GM23338 (cell line): Measurements from ENCODE around the gene ZNF580. TPM values are rescaled to one million over a fixed set of nuclear protein-coding genes. Genes with fewer than 3 reads are reported as not detected.
A peak's percentile ranks its signal among the peaks of the same experiment; 100 is the strongest.

Experiments
- ATAC-seq: fragments of 200-7000 bp; cut with Tn5 transposase; 3 replicates; pipeline ENCODE4 v1.9.1; 2020
- DNase-seq: peaks from one replicate; pipeline ENCODE4 v3.0.0-alpha.2; 2015; ENCODE audit warnings: low spot score
- H2AFZ ChIP-seq: fragments of 200-600 bp; sonication (generic); 2 replicates; pipeline ENCODE4 v1.8.0; 2016; ENCODE audit warnings: antibody characterized with exemption, mild to moderate bottlenecking, moderate library complexity
- H3F3A ChIP-seq: fragments of 200-600 bp; sonication (generic); replicated peaks from 2 replicates; pipeline ENCODE4 v1.8.0; 2017; ENCODE audit warnings: antibody characterized with exemption, mixed run types, low read depth
- H3K27ac ChIP-seq: fragments of 200-600 bp; sonication (generic); 2 replicates; pipeline ENCODE4 v1.6.1; 2016; ENCODE audit warnings: low read depth
- H3K27me3 ChIP-seq: fragments of 200-600 bp; sonication (generic); 2 replicates; pipeline ENCODE4 v1.8.0; 2016; ENCODE audit warnings: mild to moderate bottlenecking, mixed run types, moderate library complexity; ENCODE audit not compliant: insufficient read depth
- H3K36me3 ChIP-seq: fragments of 200-600 bp; sonication (generic); 2 replicates; pipeline ENCODE4 v1.8.0; 2016; ENCODE audit warnings: mild to moderate bottlenecking; ENCODE audit not compliant: insufficient read depth
- H3K4me1 ChIP-seq: fragments of 200-600 bp; sonication (generic); 2 replicates; pipeline ENCODE4 v1.8.0; 2016; ENCODE audit warnings: mild to moderate bottlenecking, moderate library complexity; ENCODE audit not compliant: insufficient read depth
- H3K4me2 ChIP-seq: fragments of 200-600 bp; sonication (generic); 2 replicates; pipeline ENCODE4 v1.7.1; 2017; ENCODE audit warnings: mixed run types
- H3K4me3 ChIP-seq: fragments of 200-600 bp; sonication (generic); 2 replicates; pipeline ENCODE4 v1.6.1; 2016; ENCODE audit warnings: mixed run types
- H3K79me2 ChIP-seq: fragments of 200-600 bp; sonication (generic); replicated peaks from 2 replicates; pipeline ENCODE4 v1.8.0; 2017; ENCODE audit warnings: mild to moderate bottlenecking; ENCODE audit not compliant: insufficient read depth
- H3K9me2 ChIP-seq: fragments of 200-600 bp; sonication (generic); 2 replicates; pipeline ENCODE4 v1.8.0; 2017; ENCODE audit not compliant: insufficient read depth
- H4K20me1 ChIP-seq: fragments of 200-600 bp; sonication (generic); replicated peaks from 2 replicates; pipeline ENCODE4 v1.8.0; 2017; ENCODE audit warnings: mild to moderate bottlenecking; ENCODE audit not compliant: insufficient read depth
- H3K27ac Mint-ChIP-seq: 2 replicates; pipeline ENCODE4 v1.8.0; 2020; ENCODE audit warnings: inconsistent platforms, mild to moderate bottlenecking, moderate library complexity, mixed read lengths
- H3K27me3 Mint-ChIP-seq: 3 replicates; pipeline ENCODE4 v1.8.0; 2022; ENCODE audit warnings: low read depth, mild to moderate bottlenecking, moderate library complexity, mixed read lengths, inconsistent platforms; ENCODE audit not compliant: insufficient read depth, poor library complexity
- H3K36me3 Mint-ChIP-seq: 3 replicates; pipeline ENCODE4 v1.8.0; 2021; ENCODE audit warnings: low read depth, mild to moderate bottlenecking, inconsistent platforms, moderate library complexity, mixed read lengths
- H3K4me1 Mint-ChIP-seq: 3 replicates; pipeline ENCODE4 v1.8.0; 2020; ENCODE audit warnings: mild to moderate bottlenecking, inconsistent platforms, mixed read lengths
- H3K4me3 Mint-ChIP-seq: 3 replicates; pipeline ENCODE4 v1.8.0; 2021; ENCODE audit warnings: moderate library complexity, mild to moderate bottlenecking, inconsistent platforms, mixed read lengths
- H3K9me3 Mint-ChIP-seq: 3 replicates; pipeline ENCODE4 v1.8.0; 2020; ENCODE audit warnings: moderate library complexity, mild to moderate bottlenecking, inconsistent platforms, mixed read lengths
- EZH2 ChIP-seq: fragments of 200-600 bp; sonication (generic); IDR thresholded peaks from one replicate; pipeline ENCODE4 v1.8.0; 2017; ENCODE audit warnings: antibody characterized with exemption, mild to moderate bottlenecking, low read depth; ENCODE audit not compliant: unreplicated experiment
- EZH2phosphoT487 ChIP-seq: fragments of 200-600 bp; sonication (generic); IDR thresholded peaks from one replicate; pipeline ENCODE4 v1.8.1; 2018; ENCODE audit warnings: antibody characterized with exemption; ENCODE audit not compliant: unreplicated experiment
- NANOG ChIP-seq: IDR thresholded peaks from 2 replicates; pipeline ENCODE4 v1.6.1; 2016; ENCODE audit warnings: antibody characterized with exemption, borderline replicate concordance
- STAT1 ChIP-seq: IDR thresholded peaks from one replicate; pipeline ENCODE4 v1.6.1; 2016; ENCODE audit warnings: antibody characterized with exemption; ENCODE audit not compliant: unreplicated experiment
- ZNF331 ChIP-seq: fragments of 250-450 bp; sonication (Bioruptor Pico); IDR thresholded peaks from 2 replicates; pipeline ENCODE4 v1.5.0; 2020; ENCODE audit warnings: low read depth, mild to moderate bottlenecking, moderate library complexity
- polyA plus RNA-seq: library from polyadenylated mRNA; unstranded; fragments of >200 nt; fragmentation: Nextera tagmentation; extraction: Ambion mirVana; gene quantifications from 2 replicates; pipeline ENCODE4 v1.2.1, GENCODE V29; 2016
- total RNA-seq: library from RNA; depleted of rRNA; stranded (reverse); fragments of >200 nt; shearing (Covaris generic); gene quantifications from 2 replicates; pipeline ENCODE4 v1.2.3, GENCODE V29; 2014
- TF ChIP-seq, protein P1 (sequence below), 2 experiments: fragments of 200-600 bp in 1 of 2; sonication (generic) in 1 of 2; conservative IDR thresholded peaks; 2 replicates each; pipeline versions ENCODE4 v1.5.1 to v1.6.1; 2016 to 2017; ENCODE audit warnings: antibody characterized with exemption in 2 of 2, low read depth in 2 of 2, mild to moderate bottlenecking in 2 of 2, moderate library complexity in 1 of 2
- TF ChIP-seq, protein P2 (sequence below): fragments of 250-450 bp; sonication (Bioruptor Pico); IDR thresholded peaks from 2 replicates; pipeline ENCODE4 v1.5.0; 2020; ENCODE audit warnings: mild to moderate bottlenecking, moderate library complexity

Gene ZNF580
- total and polyA plus RNA-seq, 2 experiments from 2014 or later = 18.7 to 23.6 TPM

DNA sequence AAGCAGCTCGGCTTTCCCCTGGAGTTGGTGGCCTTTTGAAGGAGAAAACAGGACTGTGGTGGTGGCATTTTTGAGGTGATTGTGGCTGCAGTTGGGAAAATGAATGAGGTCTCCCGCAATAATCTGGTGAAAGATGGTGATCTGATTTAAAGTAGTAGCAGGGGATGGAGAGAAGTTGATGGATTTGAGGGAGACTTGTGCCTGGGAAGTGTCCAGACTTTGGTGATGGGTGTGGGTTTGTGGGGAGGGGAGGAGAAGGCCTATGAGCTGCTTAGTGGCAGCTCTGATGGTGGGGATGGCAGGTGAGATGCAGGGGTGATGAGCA lies 30.2 kb downstream of the ZNF580 start (continued):
- no peak for TF ChIP-seq EZH2
- TF ChIP-seq EZH2phosphoT487 = no peak
- TF ChIP-seq, protein P1, sequence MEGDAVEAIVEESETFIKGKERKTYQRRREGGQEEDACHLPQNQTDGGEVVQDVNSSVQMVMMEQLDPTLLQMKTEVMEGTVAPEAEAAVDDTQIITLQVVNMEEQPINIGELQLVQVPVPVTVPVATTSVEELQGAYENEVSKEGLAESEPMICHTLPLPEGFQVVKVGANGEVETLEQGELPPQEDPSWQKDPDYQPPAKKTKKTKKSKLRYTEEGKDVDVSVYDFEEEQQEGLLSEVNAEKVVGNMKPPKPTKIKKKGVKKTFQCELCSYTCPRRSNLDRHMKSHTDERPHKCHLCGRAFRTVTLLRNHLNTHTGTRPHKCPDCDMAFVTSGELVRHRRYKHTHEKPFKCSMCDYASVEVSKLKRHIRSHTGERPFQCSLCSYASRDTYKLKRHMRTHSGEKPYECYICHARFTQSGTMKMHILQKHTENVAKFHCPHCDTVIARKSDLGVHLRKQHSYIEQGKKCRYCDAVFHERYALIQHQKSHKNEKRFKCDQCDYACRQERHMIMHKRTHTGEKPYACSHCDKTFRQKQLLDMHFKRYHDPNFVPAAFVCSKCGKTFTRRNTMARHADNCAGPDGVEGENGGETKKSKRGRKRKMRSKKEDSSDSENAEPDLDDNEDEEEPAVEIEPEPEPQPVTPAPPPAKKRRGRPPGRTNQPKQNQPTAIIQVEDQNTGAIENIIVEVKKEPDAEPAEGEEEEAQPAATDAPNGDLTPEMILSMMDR (conservative IDR thresholded peaks at IDR 0.05; ENCODE audit: low read depth in 2 of 2) = no peak
- TF ChIP-seq NANOG = no peak
- no peak for TF ChIP-seq ZNF331 (CRISPR knock-in tag)
- TF ChIP-seq STAT1 = no peak

DNA sequence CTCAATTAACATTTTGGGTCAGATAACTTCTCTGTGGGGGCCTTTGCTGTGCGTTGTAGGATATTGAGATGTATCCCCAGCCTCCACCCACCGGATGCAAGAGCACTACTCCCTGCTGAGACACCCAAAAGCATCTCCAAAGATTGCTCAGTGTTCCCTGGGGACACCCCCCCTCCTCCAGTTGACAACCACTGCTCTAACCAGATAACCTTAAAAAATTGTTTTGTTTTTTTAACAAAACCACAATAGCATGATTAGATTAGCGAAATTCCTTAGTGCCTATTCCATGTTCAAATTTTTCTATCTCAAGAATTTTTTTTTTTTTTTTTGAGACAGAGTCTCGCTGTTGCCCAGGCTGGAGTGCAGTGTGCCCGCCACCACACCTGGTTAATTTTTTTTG lies 31.6 kb downstream of the ZNF580 start:
- peaks cover 32% of the 10 kb centered on the region for H3K4me1 ChIP-seq
- no peak overlapping the region for H2AFZ ChIP-seq
- H4K20me1 ChIP-seq = peaks cover 43% of the 10 kb centered on the region
- Mint-ChIP-seq H3K27me3 (peaks cover 42% of the 10 kb centered on the region), H3K4me3 (peak overlapping the region; percentile 42; the same call in 2 of the 3 replicates), H3K36me3 (peaks cover 69% of the 10 kb centered on the region), H3K4me1 (peaks cover 40% of the 10 kb centered on the region), H3K27ac (peak overlapping the region; percentile 86), H3K9me3 (peaks cover 4% of the 10 kb centered on the region; the same call in 2 of the 3 replicates)
- no peaks in the 10 kb centered on the region for H3K27me3 ChIP-seq
- DNase-seq (no peak), ATAC-seq (no peak)
- H3F3A ChIP-seq = peaks cover 47% of the 10 kb centered on the region
- H3K36me3 ChIP-seq = peaks cover 14% of the 10 kb centered on the region
- TF ChIP-seq, protein P1 (conservative IDR thresholded peaks at IDR 0.05; ENCODE audit: low read depth in 2 of 2) = no peak
- H3K79me2 ChIP-seq = peaks cover 69% of the 10 kb centered on the region
- H3K4me3 ChIP-seq = no peak overlapping the region
- H3K27ac ChIP-seq = peak overlapping the region; percentile 74
- 0 out of 2 replicates have a peak overlapping the region, but pooled peaks have one; percentile 38 for H3K4me2 ChIP-seq
- no peaks in the 10 kb centered on the region for H3K9me2 ChIP-seq

DNA sequence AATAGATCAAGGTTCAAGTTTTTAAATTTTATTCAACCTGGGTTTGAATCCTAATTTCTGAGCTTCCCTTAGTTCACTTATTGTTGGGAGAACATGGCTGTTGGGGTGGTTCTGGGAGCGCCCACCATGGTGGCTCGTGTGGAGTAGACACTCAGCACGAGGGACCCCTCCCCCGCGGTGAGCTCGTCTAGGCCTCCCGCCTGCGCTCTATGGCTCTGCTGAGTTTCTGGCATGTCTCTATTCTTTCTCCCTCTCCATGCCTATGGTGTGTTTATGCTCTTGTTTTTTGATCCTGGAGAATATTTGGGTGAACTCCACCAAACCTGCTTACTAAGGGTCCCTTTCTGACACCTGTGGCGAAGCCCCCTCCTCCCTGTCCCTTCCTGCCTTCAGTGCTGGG lies 32.7 kb downstream of the ZNF580 start:
- no peak for ATAC-seq
- H3K9me3 Mint-ChIP-seq = peaks cover 4% of the 10 kb centered on the region; the same call in 2 of the 3 replicates
- H3F3A ChIP-seq = peaks cover 42% of the 10 kb centered on the region
- no peak overlapping the region for H3K4me3 ChIP-seq
- peaks cover 42% of the 10 kb centered on the region for H3K27me3 Mint-ChIP-seq
- no peaks in the 10 kb centered on the region for H3K9me2 ChIP-seq
- peaks cover 65% of the 10 kb centered on the region for H3K36me3 Mint-ChIP-seq
- H3K36me3 ChIP-seq = peaks cover 10% of the 10 kb centered on the region
- no peak overlapping the region for H2AFZ ChIP-seq
- peak overlapping the region; percentile 90 for H3K27ac Mint-ChIP-seq
- H4K20me1 ChIP-seq = peaks cover 41% of the 10 kb centered on the region
- peak overlapping the region; percentile 74 for H3K27ac ChIP-seq
- peaks cover 65% of the 10 kb centered on the region for H3K79me2 ChIP-seq
- peak overlapping the region; percentile 56 for H3K4me2 ChIP-seq
- H3K27me3 ChIP-seq = no peaks in the 10 kb centered on the region
- peaks cover 40% of the 10 kb centered on the region for H3K4me1 Mint-ChIP-seq
- peaks cover 32% of the 10 kb centered on the region for H3K4me1 ChIP-seq
- no peak for DNase-seq
- peak overlapping the region; percentile 67 for H3K4me3 Mint-ChIP-seq
- TF ChIP-seq, protein P2, sequence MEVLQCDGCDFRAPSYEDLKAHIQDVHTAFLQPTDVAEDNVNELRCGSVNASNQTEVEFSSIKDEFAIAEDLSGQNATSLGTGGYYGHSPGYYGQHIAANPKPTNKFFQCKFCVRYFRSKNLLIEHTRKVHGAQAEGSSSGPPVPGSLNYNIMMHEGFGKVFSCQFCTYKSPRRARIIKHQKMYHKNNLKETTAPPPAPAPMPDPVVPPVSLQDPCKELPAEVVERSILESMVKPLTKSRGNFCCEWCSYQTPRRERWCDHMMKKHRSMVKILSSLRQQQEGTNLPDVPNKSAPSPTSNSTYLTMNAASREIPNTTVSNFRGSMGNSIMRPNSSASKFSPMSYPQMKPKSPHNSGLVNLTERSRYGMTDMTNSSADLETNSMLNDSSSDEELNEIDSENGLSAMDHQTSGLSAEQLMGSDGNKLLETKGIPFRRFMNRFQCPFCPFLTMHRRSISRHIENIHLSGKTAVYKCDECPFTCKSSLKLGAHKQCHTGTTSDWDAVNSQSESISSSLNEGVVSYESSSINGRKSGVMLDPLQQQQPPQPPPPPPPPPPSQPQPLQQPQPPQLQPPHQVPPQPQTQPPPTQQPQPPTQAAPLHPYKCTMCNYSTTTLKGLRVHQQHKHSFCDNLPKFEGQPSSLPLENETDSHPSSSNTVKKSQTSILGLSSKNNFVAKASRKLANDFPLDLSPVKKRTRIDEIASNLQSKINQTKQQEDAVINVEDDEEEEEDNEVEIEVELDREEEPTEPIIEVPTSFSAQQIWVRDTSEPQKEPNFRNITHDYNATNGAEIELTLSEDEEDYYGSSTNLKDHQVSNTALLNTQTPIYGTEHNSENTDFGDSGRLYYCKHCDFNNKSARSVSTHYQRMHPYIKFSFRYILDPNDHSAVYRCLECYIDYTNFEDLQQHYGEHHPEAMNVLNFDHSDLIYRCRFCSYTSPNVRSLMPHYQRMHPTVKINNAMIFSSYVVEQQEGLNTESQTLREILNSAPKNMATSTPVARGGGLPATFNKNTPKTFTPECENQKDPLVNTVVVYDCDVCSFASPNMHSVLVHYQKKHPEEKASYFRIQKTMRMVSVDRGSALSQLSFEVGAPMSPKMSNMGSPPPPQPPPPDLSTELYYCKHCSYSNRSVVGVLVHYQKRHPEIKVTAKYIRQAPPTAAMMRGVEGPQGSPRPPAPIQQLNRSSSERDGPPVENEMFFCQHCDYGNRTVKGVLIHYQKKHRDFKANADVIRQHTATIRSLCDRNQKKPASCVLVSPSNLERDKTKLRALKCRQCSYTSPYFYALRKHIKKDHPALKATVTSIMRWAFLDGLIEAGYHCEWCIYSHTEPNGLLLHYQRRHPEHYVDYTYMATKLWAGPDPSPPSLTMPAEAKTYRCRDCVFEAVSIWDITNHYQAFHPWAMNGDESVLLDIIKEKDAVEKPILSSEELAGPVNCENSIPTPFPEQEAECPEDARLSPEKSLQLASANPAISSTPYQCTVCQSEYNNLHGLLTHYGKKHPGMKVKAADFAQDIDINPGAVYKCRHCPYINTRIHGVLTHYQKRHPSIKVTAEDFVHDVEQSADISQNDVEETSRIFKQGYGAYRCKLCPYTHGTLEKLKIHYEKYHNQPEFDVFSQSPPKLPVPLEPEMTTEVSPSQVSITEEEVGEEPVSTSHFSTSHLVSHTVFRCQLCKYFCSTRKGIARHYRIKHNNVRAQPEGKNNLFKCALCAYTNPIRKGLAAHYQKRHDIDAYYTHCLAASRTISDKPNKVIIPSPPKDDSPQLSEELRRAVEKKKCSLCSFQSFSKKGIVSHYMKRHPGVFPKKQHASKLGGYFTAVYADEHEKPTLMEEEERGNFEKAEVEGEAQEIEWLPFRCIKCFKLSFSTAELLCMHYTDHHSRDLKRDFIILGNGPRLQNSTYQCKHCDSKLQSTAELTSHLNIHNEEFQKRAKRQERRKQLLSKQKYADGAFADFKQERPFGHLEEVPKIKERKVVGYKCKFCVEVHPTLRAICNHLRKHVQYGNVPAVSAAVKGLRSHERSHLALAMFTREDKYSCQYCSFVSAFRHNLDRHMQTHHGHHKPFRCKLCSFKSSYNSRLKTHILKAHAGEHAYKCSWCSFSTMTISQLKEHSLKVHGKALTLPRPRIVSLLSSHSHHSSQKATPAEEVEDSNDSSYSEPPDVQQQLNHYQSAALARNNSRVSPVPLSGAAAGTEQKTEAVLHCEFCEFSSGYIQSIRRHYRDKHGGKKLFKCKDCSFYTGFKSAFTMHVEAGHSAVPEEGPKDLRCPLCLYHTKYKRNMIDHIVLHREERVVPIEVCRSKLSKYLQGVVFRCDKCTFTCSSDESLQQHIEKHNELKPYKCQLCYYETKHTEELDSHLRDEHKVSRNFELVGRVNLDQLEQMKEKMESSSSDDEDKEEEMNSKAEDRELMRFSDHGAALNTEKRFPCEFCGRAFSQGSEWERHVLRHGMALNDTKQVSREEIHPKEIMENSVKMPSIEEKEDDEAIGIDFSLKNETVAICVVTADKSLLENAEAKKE = no peak
